ENCODE data around the gene ITGA5. TPM values are rescaled to one million over a fixed set of nuclear protein-coding genes. Genes with fewer than 3 reads are reported as not detected.

The ITGA5 gene
- total and polyA plus RNA-seq, 9 of the 15 experiments (the other 6 are each of a cell fraction or from before 2014, with no cell fraction given) = 9.1 to 82.1 (median 47.4) TPM

DNA sequence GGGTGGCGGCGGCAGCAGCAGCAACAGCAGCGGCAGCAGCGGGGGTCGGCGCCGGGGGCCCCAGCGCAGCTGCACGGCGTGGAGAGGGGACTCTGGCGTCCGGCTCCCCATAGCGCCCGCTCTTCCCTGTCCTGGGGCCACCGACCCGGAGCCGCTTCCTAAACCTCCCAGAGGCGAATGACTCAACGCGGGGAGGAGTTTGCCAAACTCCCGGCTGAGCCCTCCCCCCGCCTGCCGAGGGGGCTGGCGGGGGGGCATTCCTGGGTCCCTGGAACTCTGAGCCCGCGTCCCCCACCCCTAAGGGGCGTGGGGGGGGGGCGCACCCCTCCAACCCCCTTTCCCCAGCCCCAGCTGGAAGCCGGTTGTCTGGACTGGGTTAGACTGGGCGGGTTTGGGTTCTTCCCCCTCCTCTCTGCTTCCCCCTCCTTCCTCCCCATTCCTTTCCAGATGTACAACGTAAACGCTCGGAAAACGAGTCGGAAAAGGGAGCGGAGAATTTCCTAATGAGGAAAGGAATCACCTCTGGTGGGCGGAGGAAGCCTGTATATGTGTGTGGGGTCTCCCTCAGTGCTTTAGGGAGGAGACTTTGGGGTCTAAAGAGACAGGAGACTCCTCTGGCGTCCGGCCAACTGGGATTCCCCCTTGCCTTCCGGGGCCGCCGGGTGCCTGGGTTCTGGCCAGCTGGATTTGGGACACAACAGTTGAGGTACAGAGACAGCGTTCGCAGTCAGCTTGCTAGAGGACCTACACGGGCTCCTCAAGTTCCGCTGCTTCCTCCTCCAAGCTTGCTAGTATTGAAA, at the start of gene ITGA5 (continued):
- TF ChIP-seq, protein P1, sequence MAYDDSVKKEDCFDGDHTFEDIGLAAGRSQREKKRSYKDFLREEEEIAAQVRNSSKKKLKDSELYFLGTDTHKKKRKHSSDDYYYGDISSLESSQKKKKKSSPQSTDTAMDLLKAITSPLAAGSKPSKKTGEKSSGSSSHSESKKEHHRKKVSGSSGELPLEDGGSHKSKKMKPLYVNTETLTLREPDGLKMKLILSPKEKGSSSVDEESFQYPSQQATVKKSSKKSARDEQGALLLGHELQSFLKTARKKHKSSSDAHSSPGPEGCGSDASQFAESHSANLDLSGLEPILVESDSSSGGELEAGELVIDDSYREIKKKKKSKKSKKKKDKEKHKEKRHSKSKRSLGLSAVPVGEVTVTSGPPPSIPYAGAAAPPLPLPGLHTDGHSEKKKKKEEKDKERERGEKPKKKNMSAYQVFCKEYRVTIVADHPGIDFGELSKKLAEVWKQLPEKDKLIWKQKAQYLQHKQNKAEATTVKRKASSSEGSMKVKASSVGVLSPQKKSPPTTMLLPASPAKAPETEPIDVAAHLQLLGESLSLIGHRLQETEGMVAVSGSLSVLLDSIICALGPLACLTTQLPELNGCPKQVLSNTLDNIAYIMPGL (CRISPR knock-in tag; IDR thresholded peaks at IDR 0.05) = no peak
- TF ChIP-seq PCBP1 (IDR thresholded peaks at IDR 0.05; ENCODE audit: low read depth, low read length, poor library complexity, severe bottlenecking) = peak; percentile 49
- TF ChIP-seq, protein P2, sequence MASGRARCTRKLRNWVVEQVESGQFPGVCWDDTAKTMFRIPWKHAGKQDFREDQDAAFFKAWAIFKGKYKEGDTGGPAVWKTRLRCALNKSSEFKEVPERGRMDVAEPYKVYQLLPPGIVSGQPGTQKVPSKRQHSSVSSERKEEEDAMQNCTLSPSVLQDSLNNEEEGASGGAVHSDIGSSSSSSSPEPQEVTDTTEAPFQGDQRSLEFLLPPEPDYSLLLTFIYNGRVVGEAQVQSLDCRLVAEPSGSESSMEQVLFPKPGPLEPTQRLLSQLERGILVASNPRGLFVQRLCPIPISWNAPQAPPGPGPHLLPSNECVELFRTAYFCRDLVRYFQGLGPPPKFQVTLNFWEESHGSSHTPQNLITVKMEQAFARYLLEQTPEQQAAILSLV (tag; IDR thresholded peaks at IDR 0.05) = no peak
- TF ChIP-seq HDAC1 (IDR thresholded peaks at IDR 0.05) = 0 out of 4 replicates have a peak, but pooled peaks of 1 of the 2 experiments have one; percentile 22
- 0 out of 2 replicates have a peak, but pooled peaks have one; percentile 8 for TF ChIP-seq ZNF589 (CRISPR knock-in tag; IDR thresholded peaks at IDR 0.05; ENCODE audit: low read depth)
- no peak for TF ChIP-seq ESRRB (CRISPR knock-in tag; IDR thresholded peaks at IDR 0.05; ENCODE audit: borderline replicate concordance)
- TF ChIP-seq ZEB2 (IDR thresholded peaks at IDR 0.05) = no peak
- peak; percentile 40 for TF ChIP-seq RB1 (IDR thresholded peaks at IDR 0.05; ENCODE audit: low read depth)
- no peak for TF ChIP-seq CSDE1 (IDR thresholded peaks at IDR 0.05)
- TF ChIP-seq MECOM (CRISPR knock-in tag; IDR thresholded peaks at IDR 0.05) = no peak
- TF ChIP-seq POLR2B (IDR thresholded peaks at IDR 0.05; ENCODE audit: low read depth, partially characterized antibody) = peak; percentile 64
- no peak; the same call in 1 of the 2 replicates for TF ChIP-seq EP300 (IDR thresholded peaks at IDR 0.05; ENCODE audit: low read length)
- TF ChIP-seq TGIF2 (CRISPR knock-in tag; IDR thresholded peaks at IDR 0.05) = no peak
- TF ChIP-seq, protein P3, sequence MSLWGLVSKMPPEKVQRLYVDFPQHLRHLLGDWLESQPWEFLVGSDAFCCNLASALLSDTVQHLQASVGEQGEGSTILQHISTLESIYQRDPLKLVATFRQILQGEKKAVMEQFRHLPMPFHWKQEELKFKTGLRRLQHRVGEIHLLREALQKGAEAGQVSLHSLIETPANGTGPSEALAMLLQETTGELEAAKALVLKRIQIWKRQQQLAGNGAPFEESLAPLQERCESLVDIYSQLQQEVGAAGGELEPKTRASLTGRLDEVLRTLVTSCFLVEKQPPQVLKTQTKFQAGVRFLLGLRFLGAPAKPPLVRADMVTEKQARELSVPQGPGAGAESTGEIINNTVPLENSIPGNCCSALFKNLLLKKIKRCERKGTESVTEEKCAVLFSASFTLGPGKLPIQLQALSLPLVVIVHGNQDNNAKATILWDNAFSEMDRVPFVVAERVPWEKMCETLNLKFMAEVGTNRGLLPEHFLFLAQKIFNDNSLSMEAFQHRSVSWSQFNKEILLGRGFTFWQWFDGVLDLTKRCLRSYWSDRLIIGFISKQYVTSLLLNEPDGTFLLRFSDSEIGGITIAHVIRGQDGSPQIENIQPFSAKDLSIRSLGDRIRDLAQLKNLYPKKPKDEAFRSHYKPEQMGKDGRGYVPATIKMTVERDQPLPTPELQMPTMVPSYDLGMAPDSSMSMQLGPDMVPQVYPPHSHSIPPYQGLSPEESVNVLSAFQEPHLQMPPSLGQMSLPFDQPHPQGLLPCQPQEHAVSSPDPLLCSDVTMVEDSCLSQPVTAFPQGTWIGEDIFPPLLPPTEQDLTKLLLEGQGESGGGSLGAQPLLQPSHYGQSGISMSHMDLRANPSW (CRISPR knock-in tag; IDR thresholded peaks at IDR 0.05) = no peak
- TF ChIP-seq, protein P4, sequence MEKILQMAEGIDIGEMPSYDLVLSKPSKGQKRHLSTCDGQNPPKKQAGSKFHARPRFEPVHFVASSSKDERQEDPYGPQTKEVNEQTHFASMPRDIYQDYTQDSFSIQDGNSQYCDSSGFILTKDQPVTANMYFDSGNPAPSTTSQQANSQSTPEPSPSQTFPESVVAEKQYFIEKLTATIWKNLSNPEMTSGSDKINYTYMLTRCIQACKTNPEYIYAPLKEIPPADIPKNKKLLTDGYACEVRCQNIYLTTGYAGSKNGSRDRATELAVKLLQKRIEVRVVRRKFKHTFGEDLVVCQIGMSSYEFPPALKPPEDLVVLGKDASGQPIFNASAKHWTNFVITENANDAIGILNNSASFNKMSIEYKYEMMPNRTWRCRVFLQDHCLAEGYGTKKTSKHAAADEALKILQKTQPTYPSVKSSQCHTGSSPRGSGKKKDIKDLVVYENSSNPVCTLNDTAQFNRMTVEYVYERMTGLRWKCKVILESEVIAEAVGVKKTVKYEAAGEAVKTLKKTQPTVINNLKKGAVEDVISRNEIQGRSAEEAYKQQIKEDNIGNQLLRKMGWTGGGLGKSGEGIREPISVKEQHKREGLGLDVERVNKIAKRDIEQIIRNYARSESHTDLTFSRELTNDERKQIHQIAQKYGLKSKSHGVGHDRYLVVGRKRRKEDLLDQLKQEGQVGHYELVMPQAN (IDR thresholded peaks at IDR 0.05; ENCODE audit: borderline replicate concordance) = no peak
